Measurements from ENCODE around the gene SARNP. TPM values are rescaled to one million over a fixed set of nuclear protein-coding genes. Genes with fewer than 3 reads are reported as not detected.

The SARNP gene
- total RNA-seq, 1 donor from 2014 or later: 76.6 TPM

DNA sequence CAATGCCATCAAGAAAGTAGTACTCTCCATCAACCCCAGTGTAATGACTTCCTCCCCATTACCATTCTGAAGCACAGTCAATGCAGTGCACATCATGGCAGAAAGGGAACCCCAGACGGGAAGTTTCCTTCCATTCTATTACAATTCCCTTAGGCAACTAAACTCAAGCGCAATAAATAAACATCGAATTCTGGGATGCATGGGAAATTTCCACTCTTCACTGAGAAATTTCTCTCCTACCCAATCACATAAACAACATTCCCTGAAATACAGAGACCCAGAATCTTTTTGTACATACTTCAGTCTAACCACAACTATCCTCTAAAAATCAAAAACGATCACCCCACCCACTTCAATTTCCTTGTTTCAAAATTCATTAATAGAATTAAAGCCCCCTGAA lies 20.0 kb downstream of the SARNP start:
- H3K4me3 Mint-ChIP-seq (ENCODE audit: unreplicated experiment): no peak overlapping the region
- no peaks in the 10 kb centered on the region for H3K4me1 Mint-ChIP-seq (ENCODE audit: unreplicated experiment)
- no peak overlapping the region for H3K27ac Mint-ChIP-seq (ENCODE audit: unreplicated experiment)
- TF ChIP-seq, protein P1, sequence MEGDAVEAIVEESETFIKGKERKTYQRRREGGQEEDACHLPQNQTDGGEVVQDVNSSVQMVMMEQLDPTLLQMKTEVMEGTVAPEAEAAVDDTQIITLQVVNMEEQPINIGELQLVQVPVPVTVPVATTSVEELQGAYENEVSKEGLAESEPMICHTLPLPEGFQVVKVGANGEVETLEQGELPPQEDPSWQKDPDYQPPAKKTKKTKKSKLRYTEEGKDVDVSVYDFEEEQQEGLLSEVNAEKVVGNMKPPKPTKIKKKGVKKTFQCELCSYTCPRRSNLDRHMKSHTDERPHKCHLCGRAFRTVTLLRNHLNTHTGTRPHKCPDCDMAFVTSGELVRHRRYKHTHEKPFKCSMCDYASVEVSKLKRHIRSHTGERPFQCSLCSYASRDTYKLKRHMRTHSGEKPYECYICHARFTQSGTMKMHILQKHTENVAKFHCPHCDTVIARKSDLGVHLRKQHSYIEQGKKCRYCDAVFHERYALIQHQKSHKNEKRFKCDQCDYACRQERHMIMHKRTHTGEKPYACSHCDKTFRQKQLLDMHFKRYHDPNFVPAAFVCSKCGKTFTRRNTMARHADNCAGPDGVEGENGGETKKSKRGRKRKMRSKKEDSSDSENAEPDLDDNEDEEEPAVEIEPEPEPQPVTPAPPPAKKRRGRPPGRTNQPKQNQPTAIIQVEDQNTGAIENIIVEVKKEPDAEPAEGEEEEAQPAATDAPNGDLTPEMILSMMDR (IDR thresholded peaks at IDR 0.05; ENCODE audit: unreplicated experiment): no peak
- peaks cover 21% of the 10 kb centered on the region for H3K36me3 Mint-ChIP-seq (ENCODE audit: low read depth, unreplicated experiment)
- no peaks in the 10 kb centered on the region for H3K27me3 Mint-ChIP-seq (ENCODE audit: unreplicated experiment)
- no peak for DNase-seq (ENCODE audit: low spot score)
- no peaks in the 10 kb centered on the region for H3K9me3 Mint-ChIP-seq (ENCODE audit: unreplicated experiment)

DNA sequence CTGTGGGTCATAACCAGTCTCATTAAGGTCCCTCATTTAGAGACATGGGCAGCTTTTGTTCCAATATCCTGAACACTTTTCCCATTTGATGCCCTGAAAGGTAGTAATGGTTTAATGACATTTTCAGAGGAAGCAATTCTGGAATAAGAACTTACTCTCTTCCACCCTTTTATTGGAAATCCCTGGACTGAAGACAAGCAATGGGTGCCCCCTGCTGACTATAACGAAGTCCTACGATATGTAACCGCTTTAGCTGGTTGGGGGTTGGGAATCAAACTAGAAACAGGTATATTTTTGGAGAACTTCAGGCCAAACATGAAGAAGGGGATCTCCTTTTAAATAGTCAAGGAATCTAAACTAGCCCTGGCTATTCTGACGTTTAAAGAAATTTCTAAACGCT lies 20.5 kb downstream of the SARNP start:
- Mint-ChIP-seq H3K27me3 (ENCODE audit: unreplicated experiment) (no peaks in the 10 kb centered on the region), H3K27ac (ENCODE audit: unreplicated experiment) (no peak overlapping the region), H3K4me1 (ENCODE audit: unreplicated experiment) (no peaks in the 10 kb centered on the region), H3K4me3 (ENCODE audit: unreplicated experiment) (no peak overlapping the region), H3K9me3 (ENCODE audit: unreplicated experiment) (no peaks in the 10 kb centered on the region), H3K36me3 (ENCODE audit: low read depth, unreplicated experiment) (peaks cover 21% of the 10 kb centered on the region)
- TF ChIP-seq, protein P1 (IDR thresholded peaks at IDR 0.05; ENCODE audit: unreplicated experiment): peak; percentile 41
- peak; percentile 11 for DNase-seq (ENCODE audit: low spot score)

DNA sequence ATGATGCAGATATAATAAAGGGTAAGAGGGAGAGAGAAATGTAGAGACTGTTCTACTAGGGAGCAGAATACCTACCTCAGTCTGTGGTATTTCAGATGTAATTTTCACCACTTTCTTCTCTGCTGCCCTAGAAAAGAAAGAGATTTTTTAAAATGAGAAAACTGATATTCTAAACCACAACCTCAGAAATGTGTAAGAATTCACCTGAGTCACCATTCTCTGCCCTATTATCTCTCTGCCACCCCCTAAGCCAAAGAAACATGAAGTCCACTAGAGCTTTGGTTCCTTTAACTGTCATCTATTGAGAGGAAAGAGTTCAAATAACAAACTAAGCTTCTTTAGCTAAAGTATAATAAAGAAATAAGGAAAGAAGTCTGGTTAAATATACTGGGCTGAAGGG lies 21.6 kb downstream of the SARNP start:
- no peaks in the 10 kb centered on the region for H3K27me3 Mint-ChIP-seq (ENCODE audit: unreplicated experiment)
- no peak for DNase-seq (ENCODE audit: low spot score)
- TF ChIP-seq, protein P1 (IDR thresholded peaks at IDR 0.05; ENCODE audit: unreplicated experiment): no peak
- no peaks in the 10 kb centered on the region for H3K4me1 Mint-ChIP-seq (ENCODE audit: unreplicated experiment)
- H3K4me3 Mint-ChIP-seq (ENCODE audit: unreplicated experiment): no peak overlapping the region
- H3K27ac Mint-ChIP-seq (ENCODE audit: unreplicated experiment): no peak overlapping the region
- peaks cover 21% of the 10 kb centered on the region for H3K36me3 Mint-ChIP-seq (ENCODE audit: low read depth, unreplicated experiment)
- no peaks in the 10 kb centered on the region for H3K9me3 Mint-ChIP-seq (ENCODE audit: unreplicated experiment)

DNA sequence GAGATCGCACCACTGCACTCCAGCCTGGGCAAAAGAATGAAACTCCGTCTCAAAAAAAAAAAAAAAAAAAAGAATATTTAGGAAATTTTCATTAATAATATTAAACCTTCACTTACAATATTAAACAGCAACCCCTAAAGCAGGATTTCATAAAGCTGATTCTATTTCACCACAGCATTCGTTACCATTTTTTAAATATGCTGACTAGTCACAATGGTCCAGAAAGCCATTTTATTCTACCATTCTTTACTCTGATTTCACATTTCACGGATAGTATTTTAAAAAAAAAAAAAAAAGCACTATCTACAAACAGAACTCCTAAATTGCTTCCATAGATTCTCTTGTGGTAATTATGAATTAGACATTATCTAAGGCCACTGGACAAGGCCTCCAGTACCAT lies 27.6 kb downstream of the SARNP start:
- peaks cover 40% of the 10 kb centered on the region for H3K36me3 Mint-ChIP-seq (ENCODE audit: low read depth, unreplicated experiment)
- no peak overlapping the region for H3K4me3 Mint-ChIP-seq (ENCODE audit: unreplicated experiment)
- TF ChIP-seq, protein P1 (IDR thresholded peaks at IDR 0.05; ENCODE audit: unreplicated experiment): no peak
- H3K27ac Mint-ChIP-seq (ENCODE audit: unreplicated experiment): no peak overlapping the region
- H3K9me3 Mint-ChIP-seq (ENCODE audit: unreplicated experiment): no peaks in the 10 kb centered on the region
- H3K27me3 Mint-ChIP-seq (ENCODE audit: unreplicated experiment): peaks cover 2% of the 10 kb centered on the region
- no peak for DNase-seq (ENCODE audit: low spot score)
- H3K4me1 Mint-ChIP-seq (ENCODE audit: unreplicated experiment): no peaks in the 10 kb centered on the region

DNA sequence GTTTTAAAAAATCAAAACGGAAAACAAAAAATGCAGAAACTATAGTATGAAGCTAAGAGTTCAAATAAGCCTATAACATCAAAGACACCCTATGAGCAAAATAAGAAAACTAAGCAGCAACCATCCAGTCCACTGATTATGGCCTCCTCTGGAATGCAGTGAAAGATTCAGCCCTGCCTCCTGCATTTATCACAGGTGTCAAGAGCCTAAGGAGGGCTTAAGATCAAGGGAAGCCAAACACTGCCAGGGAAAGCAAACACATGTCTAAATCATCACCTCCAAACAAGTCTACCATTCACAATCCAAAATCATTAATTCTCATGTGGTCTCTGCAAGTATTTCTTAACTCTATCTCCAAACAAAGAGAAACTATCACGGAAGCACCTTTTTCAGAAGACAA lies 28.4 kb downstream of the SARNP start:
- Mint-ChIP-seq H3K27ac (ENCODE audit: unreplicated experiment) (no peak overlapping the region), H3K9me3 (ENCODE audit: unreplicated experiment) (no peaks in the 10 kb centered on the region), H3K27me3 (ENCODE audit: unreplicated experiment) (peaks cover 2% of the 10 kb centered on the region), H3K36me3 (ENCODE audit: low read depth, unreplicated experiment) (peaks cover 40% of the 10 kb centered on the region), H3K4me3 (ENCODE audit: unreplicated experiment) (peak overlapping the region; percentile 7), H3K4me1 (ENCODE audit: unreplicated experiment) (no peaks in the 10 kb centered on the region)
- DNase-seq (ENCODE audit: low spot score): no peak
- TF ChIP-seq, protein P1 (IDR thresholded peaks at IDR 0.05; ENCODE audit: unreplicated experiment): no peak

All from endothelial cell (in vitro differentiated cells).